Measurements from ENCODE around the gene CCDC85C.

Gene CCDC85C

GRCh38 chr14:99507860-99508640, 96.0 kb downstream of the CCDC85C start:
- DNase-seq: no peak

DNA sequence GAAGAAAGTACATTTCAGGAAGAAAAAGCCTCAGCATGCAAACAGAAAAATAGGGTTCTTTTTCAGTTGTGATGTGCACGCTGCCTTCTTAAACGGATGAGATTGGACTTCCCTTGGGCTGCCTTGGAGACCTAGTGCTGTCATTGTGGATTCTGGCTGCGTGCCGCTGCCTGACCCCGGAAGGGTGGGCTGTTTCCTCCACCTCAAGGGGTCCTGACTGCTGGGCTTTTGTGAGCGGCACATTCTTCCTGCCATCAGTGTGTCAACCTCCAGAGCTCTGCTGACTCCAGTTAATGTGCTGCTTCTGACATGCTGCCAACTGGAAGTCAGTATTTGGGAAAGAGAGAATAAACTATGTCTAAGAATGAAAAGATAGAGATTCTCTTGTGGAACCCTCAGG, 97.7 kb downstream of the CCDC85C start:
- no peak for DNase-seq

- DNase-seq: no peak
These were observed 98.9 kb downstream of the CCDC85C start for GRCh38 chr14:99505089-99505488.

DNA sequence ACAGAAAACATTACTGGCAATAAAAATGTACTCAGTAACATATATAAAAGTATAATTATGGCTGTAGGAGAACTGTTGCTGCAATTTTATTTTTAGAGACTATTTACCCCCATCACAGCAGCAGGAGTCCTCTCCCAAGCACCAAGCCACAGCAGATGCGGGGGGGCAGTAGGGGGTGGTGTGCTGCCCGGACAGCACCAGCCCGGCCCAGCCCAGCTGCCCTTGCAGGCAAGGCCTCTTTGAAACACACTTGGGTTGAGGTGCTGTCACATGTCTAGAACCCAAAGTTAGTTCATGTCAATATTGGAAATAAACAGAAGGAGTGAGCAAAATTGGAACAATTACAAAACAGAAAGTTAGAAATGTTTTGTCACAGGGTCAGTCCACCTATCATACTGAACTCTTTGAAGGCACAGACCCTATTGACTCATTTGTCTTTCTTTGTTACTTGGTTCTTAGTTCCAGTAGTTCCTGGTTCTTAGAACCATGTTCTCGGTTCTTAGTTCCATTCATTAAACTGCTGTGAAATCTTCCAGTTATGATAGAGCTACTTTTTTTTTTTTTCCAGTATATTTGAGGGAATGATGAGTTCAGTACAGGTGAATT, 100.1 kb downstream of the CCDC85C start:
- DNase-seq: no peak

GRCh38 chr14:99502989-99503421, 101.0 kb downstream of the CCDC85C start:
- DNase-seq: no peak

DNA sequence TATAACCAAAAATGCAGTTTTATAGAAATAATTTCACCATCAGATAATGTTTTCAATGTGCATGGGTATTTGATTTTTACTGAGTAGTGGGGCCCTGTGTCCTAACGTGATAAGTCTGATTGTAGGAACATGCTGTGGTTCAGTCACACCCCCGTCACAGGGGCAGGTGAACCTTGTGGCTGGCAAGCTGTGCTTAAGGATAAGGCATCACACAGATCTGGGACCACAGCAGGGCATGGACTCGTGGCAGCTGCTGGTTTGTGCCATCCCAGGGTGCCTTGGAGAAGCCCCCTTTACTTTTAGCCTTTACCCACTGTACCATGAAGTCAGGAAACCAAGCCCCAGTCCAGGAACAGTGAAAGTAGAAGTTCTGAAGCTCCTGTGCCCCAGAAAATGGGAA, 106.1 kb downstream of the CCDC85C start:
- no peak for DNase-seq

DNA sequence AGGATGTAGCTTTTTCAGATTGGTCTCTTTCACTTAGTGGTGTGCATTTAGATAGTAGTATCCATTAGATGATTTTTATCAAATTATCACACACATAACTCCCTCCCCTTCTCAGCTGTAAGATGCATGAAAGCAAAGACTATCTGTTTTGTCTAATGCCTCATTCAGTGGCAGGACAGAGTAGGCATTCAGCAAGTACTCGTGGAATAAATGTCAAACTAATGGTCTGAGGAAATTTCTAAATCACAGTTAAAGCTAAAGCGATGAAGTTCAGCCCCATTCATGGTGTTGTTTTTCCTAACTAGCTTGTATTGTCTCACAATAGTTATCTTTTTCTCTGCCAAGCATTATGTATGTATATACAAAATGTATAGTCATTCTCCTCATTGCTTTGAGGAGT, 106.7 kb downstream of the CCDC85C start:
- DNase-seq: no peak

DNA sequence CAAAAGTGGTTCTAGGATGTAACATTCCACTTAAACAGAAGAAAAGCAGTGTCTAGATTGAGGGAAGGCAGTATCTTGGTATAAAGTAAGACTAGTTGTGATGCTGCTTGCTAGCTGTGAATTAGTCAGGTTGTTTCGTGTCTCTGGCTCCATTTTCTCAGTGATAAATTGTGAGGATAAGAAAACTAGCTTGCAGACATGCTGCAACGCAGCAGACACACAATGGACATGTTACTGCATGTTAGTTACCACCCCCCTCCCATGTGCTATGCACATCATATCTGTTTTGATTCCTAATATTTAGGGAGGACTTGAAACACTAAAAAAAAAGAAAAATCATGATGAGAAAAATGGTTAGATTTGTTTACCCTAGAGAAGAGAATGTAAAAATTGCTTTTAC, 119.9 kb downstream of the CCDC85C start:
- DNase-seq: no peak

GRCh38 chr14:99481745-99482099, 122.3 kb downstream of the CCDC85C start:
- DNase-seq: peak; percentile 7

DNA sequence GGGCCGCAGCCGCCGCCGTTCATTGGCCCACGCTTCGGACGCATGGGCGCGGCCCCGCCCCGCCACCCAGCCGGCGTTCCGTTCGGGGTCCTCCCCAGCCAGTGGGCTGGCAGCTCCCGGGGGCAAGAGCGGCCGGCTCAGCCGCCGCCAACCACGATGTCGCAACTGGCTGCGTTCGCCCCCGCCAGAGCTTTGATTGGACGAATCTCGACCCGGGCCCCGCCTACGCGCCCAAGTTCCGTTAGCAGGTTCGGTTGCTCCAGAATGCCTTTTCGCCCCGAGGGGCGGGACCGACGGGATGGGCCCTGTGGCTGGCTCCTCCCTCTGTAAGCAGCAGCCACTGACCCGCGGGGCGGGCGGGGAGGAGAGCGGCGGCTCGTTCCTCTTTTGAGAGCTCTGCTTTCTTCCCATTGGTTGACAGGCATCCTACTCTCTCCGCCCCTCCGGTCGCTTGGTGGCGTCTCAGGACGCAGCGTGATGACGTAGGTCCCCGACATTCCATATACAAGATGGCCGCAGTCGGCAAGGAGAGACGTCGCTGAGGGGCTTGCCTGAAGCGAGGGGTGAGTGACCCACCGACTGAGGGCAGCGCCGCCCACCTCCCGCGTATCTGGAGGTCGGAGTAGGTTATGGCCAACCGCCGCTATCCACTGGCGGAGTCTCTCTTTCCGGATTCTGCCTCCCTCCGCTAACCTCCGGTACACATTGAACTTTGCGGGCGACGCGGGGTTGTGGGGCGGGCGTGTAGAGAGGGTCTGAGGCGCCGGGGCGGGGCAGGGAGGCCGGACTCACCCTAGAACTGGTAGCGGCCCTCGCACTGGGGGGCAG, 122.9 kb downstream of the CCDC85C start, which contains the start of gene CCNK:
TSS of gene CCNK (plus strand) at position 493 of the 828 bp plus-strand sequence. CDS start 11,269 bp downstream, outside the sequence.
- peak; percentile 100 for DNase-seq

GRCh38 chr14:99479906-99480869, 123.8 kb downstream of the CCDC85C start, which contains the start of gene SETD3:
SETD3 (minus strand) TSS chr14:99480859; CDS start chr14:99465805, 15,054 bp downstream.
- peak; percentile 18 for DNase-seq

DNA sequence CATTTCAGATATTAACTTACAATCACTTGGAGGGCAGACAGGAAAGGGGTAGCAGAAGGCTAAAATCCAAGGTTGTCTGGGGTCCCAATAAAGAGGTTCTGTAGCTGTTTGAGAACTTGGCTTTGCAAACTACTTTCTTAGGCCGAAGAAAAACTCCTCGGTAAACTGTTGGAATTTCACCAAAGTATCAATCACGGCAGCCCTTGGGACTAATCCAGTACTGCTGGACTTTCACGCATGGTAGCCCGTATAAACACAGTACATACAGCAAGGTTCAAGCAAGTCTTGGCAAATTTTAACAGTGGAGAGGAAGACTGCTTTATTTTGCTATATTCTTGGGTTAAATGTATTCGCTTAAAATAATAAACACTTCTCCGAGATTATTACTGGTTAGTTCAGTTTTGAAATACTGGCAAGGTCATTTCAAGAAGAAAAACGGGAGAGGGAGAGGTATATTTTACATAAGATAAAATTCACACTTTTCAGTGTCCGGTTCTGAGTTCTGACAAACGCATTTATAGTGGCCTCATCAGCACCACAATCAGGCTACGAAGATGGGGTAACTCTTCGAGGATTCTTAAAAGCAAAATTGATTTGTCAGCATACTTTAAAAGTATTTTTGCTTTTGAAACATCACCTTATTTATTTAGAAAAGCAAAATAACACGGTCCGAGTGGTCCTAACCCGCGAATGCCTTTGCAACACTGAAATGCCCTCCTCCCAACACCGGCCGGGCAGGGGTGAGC, 124.7 kb downstream of the CCDC85C start:
- DNase-seq: no peak

DNA sequence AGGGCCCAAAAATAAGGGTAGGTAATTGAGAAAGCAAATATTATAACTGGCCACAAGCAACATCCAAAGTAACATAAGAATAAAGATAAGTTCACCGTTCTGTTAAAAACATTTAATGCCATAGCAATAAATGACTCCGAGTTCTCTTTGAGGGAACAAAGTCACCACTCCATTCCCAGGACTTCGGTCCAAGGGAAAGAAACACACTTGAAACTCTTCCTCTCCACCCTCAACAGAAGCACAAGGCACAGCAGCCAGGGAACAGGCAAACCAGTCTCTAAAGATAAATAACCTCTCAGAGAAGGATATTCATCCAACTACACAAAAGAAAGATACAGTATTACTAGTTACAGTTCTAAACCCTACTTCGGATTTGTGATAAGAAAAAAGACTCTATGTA, 125.9 kb downstream of the CCDC85C start:
- no peak for DNase-seq

- DNase-seq: no peak
These were observed 127.1 kb downstream of the CCDC85C start for GRCh38 chr14:99476864-99477263.

- no peak for DNase-seq
These were observed 128.3 kb downstream of the CCDC85C start for GRCh38 chr14:99475660-99476059.

DNA sequence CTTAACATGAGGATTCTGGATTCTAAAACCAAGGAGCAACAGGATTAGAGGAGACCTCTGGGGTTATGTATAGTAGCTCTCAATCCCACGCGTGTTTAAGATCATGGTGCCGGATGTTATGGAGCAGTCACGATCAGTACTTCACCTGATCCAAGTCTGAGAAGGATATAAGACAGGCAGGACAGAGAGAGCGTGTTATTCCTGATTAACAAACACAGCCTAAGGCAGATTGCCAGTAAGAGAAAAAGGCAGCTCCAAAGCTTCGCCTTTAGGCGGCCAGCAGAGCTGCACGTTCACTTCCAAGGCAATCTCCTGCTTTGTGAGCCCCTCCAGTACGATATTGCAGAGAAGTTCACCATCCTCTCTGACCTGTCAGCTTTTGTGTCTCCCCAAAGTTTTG, 128.8 kb downstream of the CCDC85C start:
- no peak for DNase-seq

DNA sequence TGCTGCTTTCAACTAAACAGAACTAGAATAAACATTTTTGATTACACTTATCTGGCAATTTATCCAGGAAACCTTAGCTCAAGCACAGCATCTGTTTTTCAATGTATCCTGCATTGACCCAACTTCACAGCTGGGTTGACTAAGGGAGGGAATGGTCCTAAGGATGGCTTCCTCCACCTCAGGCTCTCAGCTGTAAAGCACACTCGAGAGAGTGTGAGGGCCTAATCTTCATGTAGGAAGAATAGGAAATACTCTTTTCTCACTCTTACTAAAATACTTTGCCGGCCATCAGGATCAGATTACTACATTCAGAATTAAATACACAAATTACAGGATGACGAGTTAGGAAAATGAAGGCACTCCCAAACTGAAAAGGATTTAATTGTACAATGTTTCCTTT, 130.5 kb downstream of the CCDC85C start:
- no peak for DNase-seq

DNA sequence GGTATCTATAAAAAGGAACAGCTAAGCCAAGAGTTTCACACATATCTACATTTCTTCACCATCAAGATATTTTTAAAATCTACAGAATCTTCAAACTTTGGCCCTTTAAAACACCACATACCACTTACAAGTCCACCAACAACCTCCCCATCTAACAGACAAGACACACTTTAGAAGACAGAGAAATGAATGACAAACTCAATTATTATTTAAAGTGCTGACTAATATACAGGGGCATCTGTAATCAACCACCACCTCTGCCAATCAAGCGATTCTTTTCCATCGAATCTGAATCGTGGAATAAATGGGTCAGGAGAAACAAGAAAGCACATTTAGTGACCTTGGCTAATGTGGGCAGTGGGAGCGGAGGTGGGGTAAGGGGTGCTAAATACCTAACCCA, 131.1 kb downstream of the CCDC85C start:
- no peak for DNase-seq

- DNase-seq: no peak
These were observed 132.3 kb downstream of the CCDC85C start for GRCh38 chr14:99471731-99472130.

- no peak for DNase-seq
These were observed 135.0 kb downstream of the CCDC85C start for GRCh38 chr14:99468836-99469592.

- DNase-seq: no peak
These were observed 135.9 kb downstream of the CCDC85C start for GRCh38 chr14:99468081-99468480.

All from activated effector memory CD4-positive, alpha-beta T cell treated with Interleukin-2 at 50 U/mL for 16 hours (primary cell).